ENCODE data around the gene MISFA.
"Not testable (repeated sequence)": the region's sequence is repeated elsewhere in the genome, so short reads cannot be mapped to it uniquely, and the experiment has no call there.

The MISFA gene

GRCh38 chr11:18599739-18600230 is at the start of gene MISFA:
Gene MISFA, plus strand, starts transcription at chr11:18599789. Its CDS starts 140 bp downstream, at chr11:18599929.
- no peak for DNase-seq

DNA sequence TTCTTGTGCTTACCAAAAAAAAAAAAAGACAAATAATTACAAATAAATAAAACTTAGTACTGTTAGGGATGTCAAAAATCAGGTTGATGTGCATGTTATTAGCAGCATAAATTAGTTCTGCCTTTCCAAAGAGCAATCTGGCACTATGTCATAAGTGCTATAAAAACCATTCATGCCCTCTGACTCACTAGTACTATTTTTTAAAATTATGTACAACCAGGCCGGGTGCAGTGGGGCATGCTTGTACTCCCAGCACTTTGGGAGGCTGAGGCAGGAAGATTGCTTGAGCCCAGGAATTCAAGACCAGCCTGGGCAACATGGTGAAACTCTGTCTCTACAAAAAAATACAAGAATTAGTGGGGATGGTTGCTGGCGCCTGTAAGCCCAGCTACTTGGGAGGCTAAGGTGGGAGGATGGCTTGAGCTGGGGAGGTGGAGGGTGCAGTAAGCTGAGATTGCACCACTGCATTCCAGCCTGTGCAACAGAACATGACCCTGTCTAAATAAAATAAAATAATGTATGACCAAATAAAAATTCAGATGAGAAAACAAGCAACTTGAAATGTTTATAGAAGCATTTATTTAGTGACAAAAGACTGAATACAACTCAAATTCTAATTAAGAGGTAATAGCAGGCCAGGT is 36.4 kb upstream of the MISFA start:
- no peak for DNase-seq

GRCh38 chr11:18564149-18564548 is 35.4 kb upstream of the MISFA start:
- DNase-seq = no peak

DNA sequence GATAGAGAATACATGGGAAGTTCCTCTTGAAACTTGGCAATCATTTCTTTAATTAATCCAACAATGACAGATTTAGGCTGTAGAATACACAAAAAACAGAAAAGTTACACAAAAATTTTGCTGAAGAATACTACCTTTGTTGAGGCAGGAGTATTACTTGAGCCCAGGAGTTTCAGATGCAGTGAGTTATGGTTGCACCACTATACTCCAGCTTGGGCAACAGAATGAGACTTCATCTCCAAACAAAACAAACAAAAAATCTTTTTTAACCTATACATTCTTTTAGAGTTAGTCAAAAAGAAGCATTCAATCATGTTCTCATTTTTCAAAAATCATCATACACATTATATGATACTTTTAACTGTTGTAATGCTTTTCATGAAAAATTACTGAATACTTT is 33.2 kb upstream of the MISFA start:
- no peak for DNase-seq

DNA sequence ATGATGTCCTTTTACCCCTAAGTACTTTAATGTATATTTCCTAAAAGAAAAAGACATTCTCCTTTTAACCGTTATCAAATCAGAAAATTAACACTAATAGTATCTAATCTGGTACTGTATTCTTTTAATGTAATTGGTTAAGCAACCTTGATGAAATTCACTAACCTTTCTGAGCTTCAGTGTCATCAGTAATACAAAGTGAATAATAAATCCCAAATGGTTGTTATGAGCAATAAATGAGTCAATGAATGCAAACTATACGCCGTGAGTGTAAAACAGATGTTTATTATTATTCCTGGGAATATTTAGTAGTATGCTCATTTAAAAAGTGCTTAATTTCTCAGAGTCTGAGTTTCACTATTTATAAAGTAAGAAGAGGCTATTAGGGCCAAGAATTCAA is 32.5 kb upstream of the MISFA start:
- no peak for DNase-seq

GRCh38 chr11:18575361-18575760 is 24.2 kb upstream of the MISFA start:
- no peak for DNase-seq

GRCh38 chr11:18578975-18579598 is 20.5 kb upstream of the MISFA start:
- DNase-seq = no peak

DNA sequence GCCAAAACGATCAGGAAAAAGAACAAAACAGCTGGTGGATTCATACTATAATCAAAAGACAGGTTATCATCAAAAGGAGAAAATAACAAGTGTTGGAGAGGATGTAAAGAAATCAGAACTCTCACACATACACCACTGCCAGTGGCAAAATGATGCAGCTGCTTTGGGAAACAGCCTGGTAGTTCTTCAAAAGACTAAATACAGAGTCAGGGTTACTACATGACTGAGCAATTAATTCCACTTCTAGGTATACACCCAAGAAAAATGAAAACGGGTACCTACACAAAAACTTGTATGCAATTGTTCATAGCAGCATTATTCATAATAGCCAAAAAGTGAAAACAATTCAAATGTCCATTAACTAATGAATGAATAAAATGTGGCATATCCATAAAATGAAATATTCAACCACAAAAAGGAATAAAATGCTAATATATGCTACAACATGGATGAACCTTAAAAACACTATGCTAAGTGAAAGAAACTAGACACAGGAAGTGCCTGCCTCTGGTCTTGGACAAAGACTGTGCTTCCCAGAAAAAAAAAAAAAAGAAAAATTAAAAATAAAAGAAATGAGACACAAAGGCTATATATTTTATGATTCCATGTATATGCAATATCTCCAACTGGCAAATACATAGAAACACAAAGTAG is 19.3 kb upstream of the MISFA start:
- DNase-seq = no peak

DNA sequence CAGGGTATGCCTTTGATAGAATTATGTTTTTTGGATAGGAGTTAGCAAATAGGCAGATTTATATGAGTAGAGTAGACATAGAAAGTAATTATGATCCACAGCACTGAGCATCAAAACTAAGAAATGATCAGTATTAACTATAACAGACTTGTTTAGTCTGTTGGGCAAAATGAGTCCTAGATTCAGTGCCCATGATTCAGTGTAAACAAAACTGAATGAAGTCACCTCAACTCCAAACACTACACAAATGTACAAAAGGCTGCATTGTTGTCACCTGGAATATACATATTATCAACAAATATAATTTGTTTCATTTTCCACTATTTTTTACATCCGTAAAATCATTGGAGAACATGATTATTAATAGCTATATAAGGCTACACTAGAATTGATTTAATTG is 17.8 kb upstream of the MISFA start:
- DNase-seq = no peak

DNA sequence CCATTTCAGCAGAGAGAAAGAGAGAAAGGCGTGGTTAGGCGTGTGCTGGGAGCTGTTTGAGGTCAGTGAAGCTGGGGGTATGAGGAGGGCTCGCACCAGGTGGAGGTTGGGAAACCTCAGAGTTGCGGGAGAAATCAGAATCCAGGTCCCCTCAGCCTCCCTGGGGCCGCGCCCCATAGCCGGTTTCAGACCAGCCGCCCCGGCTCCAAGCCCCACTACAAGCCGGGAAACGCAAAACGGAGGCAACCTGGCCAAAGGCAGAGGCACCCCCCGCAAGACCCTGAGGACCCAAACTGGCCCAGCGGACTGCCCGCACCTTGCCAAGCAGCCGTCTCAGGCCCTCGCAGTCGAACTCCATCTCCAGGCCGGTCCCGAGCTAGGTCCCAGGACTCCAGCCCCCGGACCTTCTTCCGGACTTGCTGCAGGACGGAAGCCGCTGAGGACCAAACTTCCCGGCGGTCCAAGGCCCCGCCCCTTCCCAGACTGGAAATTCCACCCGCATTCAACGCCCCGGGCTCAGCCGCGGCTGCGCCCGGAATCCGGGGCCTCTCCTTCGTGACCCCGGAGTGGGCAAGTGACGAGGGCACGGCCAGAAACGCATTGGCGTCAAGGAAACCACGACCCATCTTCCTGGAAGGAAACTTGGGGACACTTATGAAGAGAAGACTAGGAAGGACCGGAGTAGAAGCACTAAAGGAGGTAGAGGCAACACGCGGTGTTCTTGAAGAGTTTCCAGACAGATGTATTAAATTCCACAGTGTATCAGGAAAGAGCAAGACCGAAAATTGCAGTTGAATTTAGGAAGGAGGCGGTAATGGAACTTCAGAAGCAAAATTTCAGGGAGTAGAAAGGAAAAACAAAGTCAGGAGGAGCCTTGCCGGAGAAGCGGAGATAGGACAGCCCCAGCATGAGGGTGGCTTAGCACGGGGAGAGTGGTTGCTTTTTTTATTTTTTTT is 11.0 kb upstream of the MISFA start, which contains the start of gene UEVLD:
Gene UEVLD (minus strand): TSS at position 438 of the 956 bp plus-strand sequence. CDS start 80 bp downstream, at position 358.
- DNase-seq = peak; percentile 17

DNA sequence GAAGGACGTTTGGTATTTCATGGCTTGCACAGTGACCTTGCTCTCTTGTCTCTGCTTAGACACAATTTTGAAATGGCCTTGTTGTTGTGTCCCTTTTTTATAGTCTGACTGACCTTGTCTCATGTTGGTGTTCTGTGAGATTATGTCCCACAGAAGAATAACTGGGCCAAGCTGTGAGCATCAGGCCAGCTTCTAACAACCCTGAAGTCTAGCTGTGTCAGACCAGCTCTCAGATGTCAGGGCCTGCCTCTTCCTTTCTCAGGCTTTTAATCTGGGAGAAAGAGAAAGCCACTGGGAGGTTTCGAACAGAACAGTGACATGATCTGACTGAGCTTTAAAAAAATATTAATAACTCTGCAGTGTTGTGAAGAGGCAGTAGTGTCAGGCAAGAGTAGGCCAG is 9.0 kb upstream of the MISFA start:
- DNase-seq = no peak

DNA sequence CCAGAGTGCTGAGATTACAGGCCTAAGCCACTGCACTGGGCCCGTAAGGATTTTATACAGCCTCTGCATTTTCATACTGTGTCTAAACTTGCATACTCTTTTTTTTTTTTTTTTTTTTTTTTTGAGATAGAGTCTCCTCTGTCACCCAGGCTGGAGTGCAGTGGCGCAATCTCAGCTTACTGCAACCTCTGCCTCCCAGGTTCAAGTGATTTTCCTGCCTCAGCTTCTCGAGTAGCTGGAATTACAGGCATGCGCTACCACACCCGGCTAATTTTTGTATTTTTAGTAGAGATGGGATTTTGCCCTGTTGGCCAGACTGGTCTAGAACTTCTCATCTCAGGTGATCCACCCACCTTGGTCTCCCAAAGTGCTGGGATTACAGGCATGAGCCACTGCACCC is 5.5 kb upstream of the MISFA start:
- not testable (repeated sequence) for DNase-seq

DNA sequence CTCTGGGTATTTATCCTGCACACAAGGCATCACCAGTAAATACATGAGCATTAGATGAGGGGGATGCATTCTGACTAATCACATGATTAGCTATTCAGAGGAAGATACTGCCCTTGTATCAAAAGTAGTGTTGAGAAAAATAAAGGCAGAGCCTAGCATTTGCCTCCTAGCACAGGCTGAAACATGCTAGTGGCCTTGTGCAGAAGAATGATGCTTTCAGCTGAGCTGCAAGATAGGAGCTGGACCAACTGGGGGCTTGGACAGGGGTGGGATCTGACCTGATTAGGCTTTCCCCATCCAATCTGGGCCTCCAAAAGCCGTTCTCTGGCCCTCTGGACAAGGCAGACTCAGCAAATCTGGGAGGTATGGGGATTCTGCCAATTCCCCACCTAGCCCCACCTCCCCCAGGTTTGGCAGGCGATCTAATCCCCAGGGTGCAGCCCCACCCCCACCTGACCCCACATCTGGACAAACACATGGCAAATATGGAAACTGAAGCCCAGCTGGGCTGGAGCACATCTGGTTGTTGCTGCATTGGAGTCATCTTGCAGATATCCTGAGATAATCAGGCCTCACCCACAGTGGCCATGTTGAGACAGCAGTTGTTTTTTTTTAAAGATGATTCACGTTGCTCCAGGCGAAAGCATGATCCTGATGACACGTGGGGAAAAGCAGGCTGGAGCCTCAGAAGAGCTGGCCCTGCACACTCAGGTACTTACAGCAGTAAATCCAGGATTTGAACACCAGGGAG is 4.4 kb upstream of the MISFA start:
- DNase-seq = no peak

- DNase-seq = no peak
Observed at GRCh38 chr11:18600915-18601569, 1.5 kb downstream of the MISFA start.

- DNase-seq = no peak
Observed at GRCh38 chr11:18608376-18608775, 8.8 kb downstream of the MISFA start.

- DNase-seq = no peak
Observed at GRCh38 chr11:18611196-18611595, 11.6 kb downstream of the MISFA start.

- no peak for DNase-seq
Observed at GRCh38 chr11:18612394-18612793, 12.8 kb downstream of the MISFA start.

GRCh38 chr11:18614667-18615066 is 15.1 kb downstream of the MISFA start:
- no peak for DNase-seq

GRCh38 chr11:18615628-18616392 is 16.2 kb downstream of the MISFA start:
- DNase-seq = no peak

- DNase-seq = no peak
Observed at GRCh38 chr11:18617688-18618341, 18.2 kb downstream of the MISFA start.

All from NCI-H1436 (cell line).